Activated CD4-positive, alpha-beta T cell treated with anti-CD3 and anti-CD28 coated beads, Interleukin-2, amount 10 ng/mL, durations not matched to agents 7 days and 5 days (primary cell): ENCODE results near the gene SPATA45. TPM values are rescaled to one million over a fixed set of nuclear protein-coding genes. Genes with fewer than 3 reads are reported as not detected.

Source experiments
- CTCF ChIA-PET: fragments of 350-600 bp; sonication (Branson Sonifier 250); formaldehyde crosslinking; loops from one replicate; lab custom pipeline; 2021; ENCODE audit warnings: antibody characterized with exemption; lab: Charles Lee
- POLR2A ChIA-PET: fragments of 350-600 bp; sonication (Branson Sonifier 250); formaldehyde crosslinking; loops from one replicate; lab custom pipeline; 2021; ENCODE audit warnings: antibody characterized with exemption; lab: Charles Lee
- DNase-seq: peaks from one replicate; pipeline ENCODE4 v3.0.0-alpha.2; 2020
- H3K27ac Mint-ChIP-seq: one replicate; pipeline ENCODE4 v1.8.0; 2021; ENCODE audit warnings: mild to moderate bottlenecking, moderate library complexity, mixed read lengths
- H3K27me3 Mint-ChIP-seq: one replicate; pipeline ENCODE4 v1.8.0; 2021; ENCODE audit warnings: mixed read lengths
- H3K36me3 Mint-ChIP-seq: one replicate; pipeline ENCODE4 v1.8.0; 2021; ENCODE audit warnings: low read depth, mixed read lengths
- H3K4me1 Mint-ChIP-seq: one replicate; pipeline ENCODE4 v1.8.0; 2021; ENCODE audit warnings: mixed read lengths
- H3K4me3 Mint-ChIP-seq: one replicate; pipeline ENCODE4 v1.8.0; 2021; ENCODE audit warnings: mild to moderate bottlenecking, moderate library complexity, mixed read lengths
- H3K9me3 Mint-ChIP-seq: one replicate; pipeline ENCODE4 v1.8.0; 2021; ENCODE audit warnings: mixed read lengths
- total RNA-seq, 2 experiments: library from RNA; stranded (reverse); gene quantifications; one replicate each; pipeline ENCODE4 v1.2.3, GENCODE V29; 2021

The SPATA45 gene
- total RNA-seq, 2 experiments from 2014 or later = 0.45 TPM; not detected in 1

DNA sequence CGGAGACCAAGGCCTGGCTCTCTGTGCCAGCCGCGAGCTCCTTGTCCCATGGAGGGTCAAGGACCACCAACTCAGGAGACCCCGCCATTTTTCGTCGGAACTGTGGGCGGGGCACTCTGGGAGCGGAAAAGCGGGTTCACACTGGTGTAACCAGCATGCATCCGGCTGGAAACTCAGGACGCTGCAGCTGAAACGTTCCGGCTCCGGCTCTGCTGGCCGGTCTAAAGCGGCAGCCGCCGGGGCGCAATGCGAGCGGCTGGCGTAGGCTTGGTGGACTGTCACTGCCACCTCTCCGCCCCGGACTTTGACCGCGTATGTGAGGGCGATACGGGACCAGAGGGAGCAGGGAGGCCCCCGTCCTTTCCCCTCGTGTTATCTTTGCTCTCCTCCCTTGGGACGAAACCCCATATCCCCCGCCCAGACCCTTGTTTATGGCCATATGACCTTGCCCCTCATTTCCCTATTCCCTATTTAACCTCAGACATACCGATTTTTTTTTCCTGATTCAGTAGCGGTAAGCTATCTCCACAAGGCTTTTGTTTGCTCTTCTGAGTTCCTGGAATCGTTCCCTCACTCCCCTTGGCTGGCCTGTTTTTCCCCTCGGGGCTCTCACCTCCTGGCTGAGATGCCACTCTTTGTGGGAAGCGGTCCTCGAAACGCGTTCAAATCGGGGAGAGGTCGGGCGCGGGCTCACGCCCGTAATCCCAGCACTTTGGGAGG, 55.6 kb downstream of the SPATA45 start, which contains the start of the genes NSL1 and TATDN3:
TSS of gene NSL1 (minus strand) at position 102 of the 720 bp plus-strand sequence. CDS start at position 88, 14 bp downstream.
TSS of gene TATDN3 (plus strand) at position 219 of the 720 bp plus-strand sequence. CDS start at position 247, 28 bp downstream.
- peak; percentile 92 for DNase-seq
- POLR2A ChIA-PET = interaction anchor here (0.7 kb wide), 1 partner anchor 121 kb away, joined by 4 read pairs; no protein-coding TSS in a partner anchor

GRCh38 chr1:212791261-212791675, 56.2 kb downstream of the SPATA45 start:
- peak overlapping the region; percentile 99 for H3K27ac Mint-ChIP-seq
- H3K4me1 Mint-ChIP-seq = peaks cover 41% of the 10 kb centered on the region
- H3K36me3 Mint-ChIP-seq = peaks cover 28% of the 10 kb centered on the region
- H3K4me3 Mint-ChIP-seq = peak overlapping the region; percentile 99
- H3K27me3 Mint-ChIP-seq = no peaks in the 10 kb centered on the region
- ChIA-PET POLR2A (interaction anchor here (0.7 to 0.8 kb wide), 2 partner anchors 66 to 120 kb away, joined by 3 to 4 read pairs; no protein-coding TSS in a partner anchor), CTCF (interaction anchor here (0.6 to 1.4 kb wide), 8 partner anchors 29 to 335 kb away, joined by 3 to 7 read pairs (median 3); no protein-coding TSS in a partner anchor)
- H3K9me3 Mint-ChIP-seq = peaks cover 3% of the 10 kb centered on the region
- DNase-seq = no peak

More for the DNA sequence above, 55.6 kb downstream of the SPATA45 start, which contains the start of the genes NSL1 and TATDN3:
- Mint-ChIP-seq H3K9me3 (peaks cover 3% of the 10 kb centered on the region), H3K27me3 (no peaks in the 10 kb centered on the region), H3K4me3 (peak within 1 kb of the TSS; percentile 99), H3K4me1 (peaks cover 41% of the 10 kb centered on the region), H3K27ac (peak within 1 kb of the TSS; percentile 99), H3K36me3 (peaks cover 29% of the 10 kb centered on the region)
- CTCF ChIA-PET = interaction anchor here (0.6 to 1.4 kb wide), 6 partner anchors 50 to 315 kb away, joined by 3 to 7 read pairs (median 3); no protein-coding TSS in a partner anchor

GRCh38 chr1:212785871-212786270, 61.6 kb downstream of the SPATA45 start:
- H3K27ac Mint-ChIP-seq = no peak overlapping the region
- ChIA-PET CTCF (interaction anchor here (1.0 to 3.3 kb wide), 5 partner anchors 9 to 121 kb away, joined by 3 to 18 read pairs (median 3); no protein-coding TSS in a partner anchor), POLR2A (no interaction called here)
- H3K4me1 Mint-ChIP-seq = peaks cover 30% of the 10 kb centered on the region
- H3K9me3 Mint-ChIP-seq = no peaks in the 10 kb centered on the region
- no peaks in the 10 kb centered on the region for H3K27me3 Mint-ChIP-seq
- H3K4me3 Mint-ChIP-seq = no peak overlapping the region
- H3K36me3 Mint-ChIP-seq = peaks cover 36% of the 10 kb centered on the region
- no peak for DNase-seq

GRCh38 chr1:212783976-212784375, 63.5 kb downstream of the SPATA45 start:
- Mint-ChIP-seq H3K27me3 (no peaks in the 10 kb centered on the region), H3K4me3 (no peak overlapping the region), H3K36me3 (peaks cover 34% of the 10 kb centered on the region), H3K9me3 (no peaks in the 10 kb centered on the region), H3K27ac (no peak overlapping the region), H3K4me1 (peaks cover 19% of the 10 kb centered on the region)
- POLR2A ChIA-PET = no interaction called here
- no peak for DNase-seq
- CTCF ChIA-PET = interaction anchor here (0.9 kb wide), 1 partner anchor 119 kb away, joined by 3 read pairs; no protein-coding TSS in a partner anchor

- no peaks in the 10 kb centered on the region for H3K9me3 Mint-ChIP-seq
- H3K36me3 Mint-ChIP-seq = peaks cover 37% of the 10 kb centered on the region
- H3K27ac Mint-ChIP-seq = no peak overlapping the region
- no peak overlapping the region for H3K4me3 Mint-ChIP-seq
- no peak for DNase-seq
- H3K4me1 Mint-ChIP-seq = peaks cover 13% of the 10 kb centered on the region
- H3K27me3 Mint-ChIP-seq = no peaks in the 10 kb centered on the region
- ChIA-PET CTCF (interaction anchor here (0.8 to 3.0 kb wide), 7 partner anchors 13 to 325 kb away, joined by 3 to 19 read pairs (median 4); no protein-coding TSS in a partner anchor), POLR2A (interaction anchor here (0.6 kb wide), 1 partner anchor 108 kb away, joined by 3 read pairs; no protein-coding TSS in a partner anchor)
Observed at GRCh38 chr1:212782422-212783154, 64.9 kb downstream of the SPATA45 start.

DNA sequence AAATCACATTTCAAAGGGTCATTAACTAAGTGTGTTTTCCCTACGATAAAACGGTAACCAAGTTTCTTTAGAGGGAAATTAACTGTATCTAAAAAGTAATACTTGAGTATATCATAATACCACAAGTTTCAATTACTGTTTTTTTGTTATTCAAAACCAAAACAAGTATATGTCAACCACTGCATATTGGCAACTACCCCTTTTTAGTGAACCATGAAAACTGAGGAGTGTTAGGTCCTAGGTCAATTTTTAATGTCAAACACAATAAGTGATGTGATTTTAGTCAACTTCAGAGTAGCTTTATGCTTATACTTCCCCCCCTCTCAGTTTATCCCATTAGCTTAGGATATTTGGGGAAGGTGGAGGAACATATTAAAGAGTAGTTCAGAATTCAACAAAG, 66.2 kb downstream of the SPATA45 start:
- Mint-ChIP-seq H3K27me3 (no peaks in the 10 kb centered on the region), H3K9me3 (no peaks in the 10 kb centered on the region), H3K27ac (no peak overlapping the region), H3K36me3 (peaks cover 33% of the 10 kb centered on the region), H3K4me3 (no peak overlapping the region), H3K4me1 (peaks cover 13% of the 10 kb centered on the region)
- ChIA-PET CTCF (interaction anchor here (0.8 to 3.0 kb wide), 6 partner anchors 12 to 325 kb away, joined by 3 to 19 read pairs (median 4); no protein-coding TSS in a partner anchor), POLR2A (no interaction called here)
- DNase-seq = no peak

- CTCF ChIA-PET = interaction anchor here (2.0 to 3.0 kb wide), 3 partner anchors 12 to 323 kb away, joined by 4 to 19 read pairs (median 5); no protein-coding TSS in a partner anchor
- no peaks in the 10 kb centered on the region for H3K27me3 Mint-ChIP-seq
- H3K9me3 Mint-ChIP-seq = no peaks in the 10 kb centered on the region
- no peak for DNase-seq
- POLR2A ChIA-PET = interaction anchor here (0.6 kb wide), 1 partner anchor 104 kb away, joined by 4 read pairs; no protein-coding TSS in a partner anchor
- peaks cover 30% of the 10 kb centered on the region for H3K36me3 Mint-ChIP-seq
- no peak overlapping the region for H3K27ac Mint-ChIP-seq
- H3K4me3 Mint-ChIP-seq = no peak overlapping the region
- H3K4me1 Mint-ChIP-seq = peaks cover 13% of the 10 kb centered on the region
Observed at GRCh38 chr1:212780759-212781158, 66.7 kb downstream of the SPATA45 start.

Other genes with a start within 250 kb of the SPATA45 start
- 10 to 100 TPM; 10.0 to 13.0 TPM for gene ATF3, start 238.9 kb downstream of the SPATA45 start, total RNA-seq
- gene BATF3, start 147.8 kb downstream of the SPATA45 start, total RNA-seq = 10 to 100 TPM; 12.5 to 14.0 TPM
- gene NSL1, start 55.9 kb downstream of the SPATA45 start, total RNA-seq = 10 to 100 TPM; 42.8 to 46.0 TPM
- 10 to 100 TPM; 15.3 to 17.4 TPM for gene TATDN3, start 55.8 kb downstream of the SPATA45 start, total RNA-seq
- 10 to 100 TPM; 11.4 to 16.7 TPM for gene FLVCR1, start 10.6 kb upstream of the SPATA45 start, total RNA-seq
- under 1 TPM in 1 of 2 experiments, not detected in 1; 0.12 TPM for gene VASH2, start 102.9 kb upstream of the SPATA45 start, total RNA-seq
- 10 to 100 TPM; 51.8 to 57.7 TPM for gene ANGEL2, start 168.2 kb upstream of the SPATA45 start, total RNA-seq
- gene RPS6KC1, start 203.6 kb upstream of the SPATA45 start, total RNA-seq = 10 to 100 TPM in 1 of 2 experiments, 1 to 10 TPM in 1; 9.8 to 12.8 TPM